Kidney tubule cell (primary cell): Measurements from ENCODE around the gene RTBDN.

Source experiments
- DNase-seq: peaks from one replicate; pipeline ENCODE4 v3.0.0-alpha.2; 2018; ENCODE audit warnings: low spot score

Gene RTBDN

DNA sequence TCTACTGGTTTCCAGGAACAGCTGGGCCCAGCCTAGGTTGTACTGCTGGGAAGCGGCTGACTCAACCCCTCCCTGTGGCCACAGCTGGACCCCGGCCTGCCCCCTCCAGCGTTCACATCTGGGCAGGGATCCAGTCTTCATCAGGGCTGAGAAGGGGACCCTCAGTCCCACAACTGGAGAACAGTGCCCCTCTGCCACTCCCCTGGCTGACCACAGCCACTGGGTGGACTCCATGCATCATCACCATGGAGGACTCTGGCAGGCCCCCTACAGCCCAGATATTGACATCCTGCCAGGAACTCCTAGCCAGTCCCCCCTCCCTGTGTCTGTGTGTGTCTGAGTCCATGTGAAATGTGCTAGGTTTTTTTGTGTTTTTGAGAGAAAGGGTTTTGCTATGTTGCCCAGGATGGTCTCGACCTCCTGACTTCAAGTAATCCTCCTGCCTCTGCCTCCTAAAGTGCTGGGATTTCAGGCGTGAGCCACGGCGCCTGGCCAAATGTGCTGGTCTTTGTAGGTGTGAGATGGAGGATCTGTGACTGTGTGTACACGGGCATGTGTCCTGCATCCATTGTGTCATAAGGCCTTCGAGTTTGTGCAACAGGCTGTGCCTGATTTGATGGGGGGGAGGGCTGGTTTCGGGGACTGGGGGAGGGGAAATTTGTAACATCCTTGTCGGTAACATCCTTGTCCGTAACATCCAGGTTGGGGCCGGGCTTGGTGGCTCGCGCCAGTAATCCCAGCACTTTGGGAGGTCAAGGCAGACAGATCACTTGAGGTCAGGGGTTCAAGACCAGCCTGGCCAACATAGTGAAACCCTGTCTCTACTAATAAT, 55.0 kb downstream of the RTBDN start:
- DNase-seq: peak; percentile 56

DNA sequence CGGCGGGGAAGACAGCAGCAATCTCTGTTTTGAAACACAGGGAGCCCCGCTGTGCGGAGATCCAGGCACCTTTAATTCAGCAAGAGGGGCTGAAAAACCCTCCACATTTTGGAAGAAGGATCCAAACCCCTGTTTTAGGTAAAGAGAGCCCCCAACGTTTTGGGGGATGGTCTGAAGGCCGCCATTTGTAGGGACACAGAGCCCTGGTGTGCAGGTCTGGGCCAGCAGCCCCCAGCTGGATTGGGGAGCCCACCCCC, 55.5 kb downstream of the RTBDN start:
- DNase-seq: no peak

DNA sequence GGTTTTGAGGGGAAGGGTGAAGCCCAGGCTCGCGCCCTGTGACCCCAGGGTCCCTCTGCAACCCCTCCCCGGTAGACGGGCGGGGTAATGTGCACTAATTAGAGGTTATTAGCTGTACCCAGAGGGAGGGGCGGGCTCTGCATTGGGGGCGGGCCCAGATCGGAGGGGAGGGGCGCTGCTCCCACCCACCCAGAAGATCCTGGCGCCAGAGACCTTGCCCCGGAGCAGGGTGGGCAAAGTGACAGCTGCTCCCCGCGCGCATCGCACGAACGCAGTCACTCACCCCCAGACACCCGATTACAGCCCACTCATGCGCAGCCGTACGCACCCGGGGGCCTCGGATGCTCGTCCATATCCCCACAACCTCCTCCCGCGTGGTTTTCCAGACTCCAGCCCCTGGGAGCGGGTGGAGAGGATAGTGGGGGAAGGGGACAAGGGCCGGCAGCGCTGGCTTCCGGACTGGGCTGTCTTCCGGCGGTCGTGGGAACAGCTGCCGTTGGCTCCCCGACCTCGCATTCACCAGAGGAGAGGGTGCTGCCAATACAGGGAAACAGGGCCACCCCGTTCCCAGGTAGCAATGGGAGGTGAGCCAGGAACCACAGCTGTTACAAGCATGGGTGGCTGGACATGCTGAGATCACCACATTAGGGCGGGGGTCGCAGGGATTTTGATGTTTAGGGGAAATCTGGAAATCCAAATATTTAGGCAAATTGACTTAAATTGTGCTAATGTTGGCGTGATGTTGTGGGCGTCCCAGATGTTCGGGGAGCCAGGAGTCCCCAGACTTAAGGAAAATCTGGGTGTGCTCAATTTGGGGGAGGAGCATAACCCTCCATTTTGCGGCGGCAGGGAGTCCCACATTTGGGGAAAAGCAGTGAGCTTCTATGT, 56.1 kb downstream of the RTBDN start:
- peak; percentile 78 for DNase-seq

DNA sequence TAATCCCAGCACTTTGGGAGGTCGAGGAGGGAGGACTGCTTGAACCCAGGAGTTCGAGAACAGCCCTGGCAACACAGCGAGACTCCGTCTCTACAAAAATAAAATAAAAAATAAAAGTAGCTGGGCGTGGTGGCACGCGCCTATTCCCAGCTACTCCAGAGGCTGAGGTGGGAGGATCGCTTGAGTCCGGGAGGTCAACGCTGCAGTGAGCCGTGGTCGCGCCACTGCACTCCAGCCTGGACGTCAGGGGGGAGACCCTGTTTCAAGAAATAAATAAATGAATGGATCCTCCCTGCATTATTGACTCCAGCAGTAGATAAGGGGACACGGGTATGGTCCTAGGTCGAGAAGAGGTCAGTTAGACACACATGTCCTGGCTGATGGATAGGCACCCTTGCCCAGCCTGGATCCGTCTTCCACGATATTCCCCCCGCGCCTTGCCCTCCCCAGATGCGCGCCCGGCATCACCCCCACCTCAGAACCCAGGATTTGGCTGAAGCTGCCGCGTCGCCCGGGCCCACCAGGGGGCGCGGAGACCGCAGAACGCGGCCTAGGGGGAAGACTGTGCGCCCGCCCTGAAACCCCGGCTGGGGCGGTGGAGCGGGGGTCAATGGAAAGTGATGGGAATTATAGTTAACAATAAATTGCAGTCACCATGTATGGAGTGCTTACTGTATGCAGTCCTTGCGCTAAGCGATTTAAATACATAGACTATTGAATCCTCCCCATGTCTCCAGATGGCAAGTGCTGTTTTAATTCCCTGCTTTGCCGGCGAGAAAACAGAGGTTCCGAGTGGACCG, 57.0 kb downstream of the RTBDN start:
- peak; percentile 79 for DNase-seq
